Lung (tissue), 12 donors: Measurements from ENCODE around the gene MTERF4. TPM values are rescaled to one million over a fixed set of nuclear protein-coding genes. Genes with fewer than 3 reads are reported as not detected.
A peak's percentile ranks its signal among the peaks of the same experiment; 100 is the strongest.

Experiments
- ATAC-seq: fragments of 200-7000 bp; cut with Tn5 transposase; one replicate; pipeline ENCODE4 v1.9.1; 2020; ENCODE audit warnings: moderate number of reproducible peaks; ENCODE audit not compliant: insufficient read depth, low FRiP score
- DNase-seq, 3 donors: peaks; one replicate each; pipeline ENCODE4 v3.0.0-alpha.2; 2013 to 2017
- H3K27ac ChIP-seq, 2 donors: one replicate each; pipeline ENCODE4 v1.5.1; 2013; ENCODE audit warnings: mild to moderate bottlenecking in 2 of 2, moderate library complexity in 2 of 2, control low read depth in 1 of 2, inconsistent platforms in 1 of 2, low read depth in 1 of 2, low read length in 1 of 2
- H3K27me3 ChIP-seq, 3 donors: one replicate each; pipeline ENCODE4 v1.5.1; 2013; ENCODE audit warnings: low read length in 2 of 3; ENCODE audit not compliant: control insufficient read depth in 3 of 3, insufficient read depth in 3 of 3
- H3K36me3 ChIP-seq, 4 donors: one replicate each; pipeline ENCODE4 v1.5.1; 2013; ENCODE audit warnings: low read length in 4 of 4, mild to moderate bottlenecking in 1 of 4, moderate library complexity in 1 of 4; ENCODE audit not compliant: control insufficient read depth in 4 of 4, insufficient read depth in 4 of 4
- H3K4me1 ChIP-seq, 5 donors: one replicate each; pipeline ENCODE4 v1.5.1; 2013; ENCODE audit warnings: low read length in 5 of 5, mild to moderate bottlenecking in 2 of 5, moderate library complexity in 1 of 5; ENCODE audit not compliant: control insufficient read depth in 5 of 5, insufficient read depth in 5 of 5
- H3K4me3 ChIP-seq: one replicate; pipeline ENCODE4 v1.5.1; 2013; ENCODE audit warnings: mild to moderate bottlenecking, control low read depth, moderate library complexity
- H3K9ac ChIP-seq, 2 donors: one replicate each; pipeline ENCODE4 v1.5.1; 2013; ENCODE audit warnings: low read length in 2 of 2, control low read depth in 1 of 2; ENCODE audit not compliant: insufficient read depth in 1 of 2
- H3K9me3 ChIP-seq, 4 donors: one replicate each; pipeline ENCODE4 v1.5.1; 2013; ENCODE audit warnings: low read length in 3 of 4, mild to moderate bottlenecking in 1 of 4, moderate library complexity in 1 of 4; ENCODE audit not compliant: control insufficient read depth in 4 of 4, insufficient read depth in 3 of 4
- CTCF ChIP-seq: IDR thresholded peaks from 2 replicates; pipeline ENCODE4 v1.5.1; 2012; ENCODE audit warnings: mild to moderate bottlenecking; ENCODE audit errors: control extremely low read depth, extremely low read depth
- WGBS, 2 donors: extraction: QIAGEN DNeasy Blood & Tissue Kit; methylation state at CpG; one replicate each; pipeline ENCODE4 v1.1.7; 2013; 5-methylcytosine and 5-hydroxymethylcytosine counted together
- polyA plus RNA-seq, 2 donors: library from polyadenylated mRNA; stranded (reverse); fragments of 200-250 nt; gene quantifications; one replicate each; pipeline ENCODE4 v1.2.1, GENCODE V29; 2013
- total RNA-seq, 2 donors: library from RNA; depleted of rRNA in 1 of 2; stranded (reverse); fragments of >200 nt in 1 of 2; gene quantifications; one replicate each; pipeline ENCODE4 v1.2.1, GENCODE V29; 2014 to 2021
- donor health status: control.
- donor health status: control.
- donor health status: Bipolar disorder and iron deficiency.
- donor health status: healthy.
- donor health status: DM: yes; HTN: yes; CAD: no.

Gene MTERF4
- total and polyA plus RNA-seq, 4 donors: 23.5 to 50.1 (median 27.5) TPM

- 56 to 76% methylated on average over 13 of the region's 13 CpGs for WGBS, 2 donors
- Histone ChIP-seq H3K27ac (no peak overlapping the region), H3K4me1 (peaks cover 0 to 7% (median 0%) of the 10 kb centered on the region in 5 donors), H3K9me3 (no peaks in the 10 kb centered on the region), H3K4me3 (no peak overlapping the region), H3K27me3 (peaks cover 0 to 2% (median 0%) of the 10 kb centered on the region in 3 donors), H3K9ac (no peak overlapping the region), H3K36me3 (peaks cover 0 to 20% (median 8%) of the 10 kb centered on the region in 4 donors)
- ATAC-seq (peak; percentile 31), DNase-seq (no peak)
- no peak for TF ChIP-seq CTCF
These were observed 39.0 kb downstream of the MTERF4 start for GRCh38 chr2:241063093-241063551.

GRCh38 chr2:241062389-241063092 lies 39.5 kb downstream of the MTERF4 start:
- Histone ChIP-seq H3K27me3 (peaks cover 0 to 2% (median 0%) of the 10 kb centered on the region in 3 donors), H3K9me3 (no peaks in the 10 kb centered on the region), H3K4me1 (peaks cover 0 to 7% (median 0%) of the 10 kb centered on the region in 5 donors), H3K4me3 (no peak overlapping the region), H3K9ac (no peak overlapping the region), H3K36me3 (peaks cover 0 to 18% (median 7%) of the 10 kb centered on the region in 4 donors), H3K27ac (no peak overlapping the region)
- no peak for DNase-seq
- no peak for ATAC-seq
- WGBS, 2 donors: 89 to 90% methylated on average over 15 of the region's 15 CpGs
- TF ChIP-seq CTCF: no peak

GRCh38 chr2:241061275-241061674 lies 40.8 kb downstream of the MTERF4 start:
- no peak overlapping the region for H3K27ac ChIP-seq
- H3K4me1 ChIP-seq: peaks cover 0 to 7% (median 0%) of the 10 kb centered on the region in 5 donors
- DNase-seq (peak in 2 of 3 donors; percentile 61 to 78), ATAC-seq (no peak)
- no peak overlapping the region for H3K4me3 ChIP-seq
- H3K36me3 ChIP-seq: peaks cover 0 to 9% (median 7%) of the 10 kb centered on the region in 4 donors
- TF ChIP-seq CTCF: no peak
- H3K9ac ChIP-seq: no peak overlapping the region
- 68 to 79% methylated on average over 6 of the region's 6 CpGs for WGBS, 2 donors
- H3K9me3 ChIP-seq: no peaks in the 10 kb centered on the region
- H3K27me3 ChIP-seq: peaks cover 0 to 2% (median 0%) of the 10 kb centered on the region in 3 donors
